BLaER1 (cell line): ENCODE measurements around the gene FABP1.

Source experiments
- H3K27ac ChIP-seq: shearing (Covaris generic); formaldehyde crosslinking; 2 replicates; pipeline ENCODE4 v1.8.1; 2022
- H3K27me3 ChIP-seq: shearing (Covaris generic); formaldehyde crosslinking; 2 replicates; pipeline ENCODE4 v1.8.1; 2022
- H3K36me3 ChIP-seq: shearing (Covaris generic); formaldehyde crosslinking; 2 replicates; pipeline ENCODE4 v1.8.1; 2022
- H3K4me1 ChIP-seq: shearing (Covaris generic); formaldehyde crosslinking; 2 replicates; pipeline ENCODE4 v1.8.1; 2022
- H3K4me2 ChIP-seq: shearing (Covaris generic); formaldehyde crosslinking; 2 replicates; pipeline ENCODE4 v1.8.1; 2022
- H3K4me3 ChIP-seq: shearing (Covaris generic); formaldehyde crosslinking; 2 replicates; pipeline ENCODE4 v1.8.1; 2022
- H3K9ac ChIP-seq: shearing (Covaris generic); formaldehyde crosslinking; 2 replicates; pipeline ENCODE4 v1.8.1; 2022
- H3K9me3 ChIP-seq: shearing (Covaris generic); formaldehyde crosslinking; 2 replicates; pipeline ENCODE4 v1.8.1; 2022
- H4K20me1 ChIP-seq: shearing (Covaris generic); formaldehyde crosslinking; 2 replicates; pipeline ENCODE4 v1.8.1; 2022
- Cebpa-rat ChIP-seq: shearing (Covaris generic); IDR thresholded peaks from 2 replicates; pipeline ENCODE4 v1.8.1; 2022

FABP1 gene

GRCh38 chr2:88139804-88140203 lies 11.9 kb upstream of the FABP1 start:
- H3K9me3 ChIP-seq = peaks cover 8% of the 10 kb centered on the region; the same call in 1 of the 2 replicates
- H3K4me1 ChIP-seq = no peaks in the 10 kb centered on the region
- H3K4me2 ChIP-seq = no peak overlapping the region
- TF ChIP-seq Cebpa-rat = no peak
- H3K4me3 ChIP-seq = no peak overlapping the region
- H3K27ac ChIP-seq = no peak overlapping the region
- H3K27me3 ChIP-seq = no peaks in the 10 kb centered on the region
- H3K36me3 ChIP-seq = no peaks in the 10 kb centered on the region
- no peak overlapping the region for H3K9ac ChIP-seq
- H4K20me1 ChIP-seq = no peaks in the 10 kb centered on the region

- Histone ChIP-seq H3K9ac (no peak overlapping the region), H3K4me3 (no peak overlapping the region), H3K4me1 (no peaks in the 10 kb centered on the region), H3K36me3 (no peaks in the 10 kb centered on the region), H4K20me1 (no peaks in the 10 kb centered on the region), H3K27ac (no peak overlapping the region), H3K9me3 (peaks cover 8% of the 10 kb centered on the region; the same call in 1 of the 2 replicates), H3K4me2 (no peak overlapping the region), H3K27me3 (no peaks in the 10 kb centered on the region)
- TF ChIP-seq Cebpa-rat = no peak
These were observed 11.4 kb upstream of the FABP1 start for GRCh38 chr2:88139203-88139702.

- Histone ChIP-seq H3K36me3 (no peaks in the 10 kb centered on the region), H4K20me1 (no peaks in the 10 kb centered on the region), H3K9me3 (peaks cover 8% of the 10 kb centered on the region; the same call in 1 of the 2 replicates), H3K27ac (no peak overlapping the region), H3K4me2 (no peak overlapping the region), H3K4me1 (no peaks in the 10 kb centered on the region), H3K9ac (no peak overlapping the region), H3K4me3 (no peak overlapping the region), H3K27me3 (no peaks in the 10 kb centered on the region)
- no peak for TF ChIP-seq Cebpa-rat
These were observed 10.0 kb upstream of the FABP1 start for GRCh38 chr2:88137833-88138232.

GRCh38 chr2:88136817-88137216 lies 9.0 kb upstream of the FABP1 start:
- no peaks in the 10 kb centered on the region for H4K20me1 ChIP-seq
- no peak overlapping the region for H3K27ac ChIP-seq
- H3K4me3 ChIP-seq = no peak overlapping the region
- no peak overlapping the region for H3K4me2 ChIP-seq
- no peaks in the 10 kb centered on the region for H3K27me3 ChIP-seq
- H3K36me3 ChIP-seq = no peaks in the 10 kb centered on the region
- peaks cover 1% of the 10 kb centered on the region; the same call in 1 of the 2 replicates for H3K9me3 ChIP-seq
- H3K4me1 ChIP-seq = no peaks in the 10 kb centered on the region
- TF ChIP-seq Cebpa-rat = no peak
- no peak overlapping the region for H3K9ac ChIP-seq

GRCh38 chr2:88133875-88134274 lies 6.0 kb upstream of the FABP1 start:
- H4K20me1 ChIP-seq = no peaks in the 10 kb centered on the region
- no peak overlapping the region for H3K4me3 ChIP-seq
- no peak overlapping the region for H3K9ac ChIP-seq
- no peaks in the 10 kb centered on the region for H3K36me3 ChIP-seq
- no peaks in the 10 kb centered on the region for H3K9me3 ChIP-seq
- H3K27ac ChIP-seq = no peak overlapping the region
- H3K4me2 ChIP-seq = no peak overlapping the region
- no peak for TF ChIP-seq Cebpa-rat
- H3K4me1 ChIP-seq = no peaks in the 10 kb centered on the region
- no peaks in the 10 kb centered on the region for H3K27me3 ChIP-seq

GRCh38 chr2:88131999-88132368 lies 4.1 kb upstream of the FABP1 start:
- H3K27me3 ChIP-seq = no peaks in the 10 kb centered on the region
- no peak overlapping the region for H3K9ac ChIP-seq
- no peaks in the 10 kb centered on the region for H4K20me1 ChIP-seq
- no peaks in the 10 kb centered on the region for H3K36me3 ChIP-seq
- no peak for TF ChIP-seq Cebpa-rat
- H3K4me3 ChIP-seq = no peak overlapping the region
- no peak overlapping the region for H3K4me2 ChIP-seq
- H3K27ac ChIP-seq = no peak overlapping the region
- H3K9me3 ChIP-seq = no peaks in the 10 kb centered on the region
- H3K4me1 ChIP-seq = no peaks in the 10 kb centered on the region

- no peak overlapping the region for H3K4me2 ChIP-seq
- TF ChIP-seq Cebpa-rat = no peak
- no peaks in the 10 kb centered on the region for H3K9me3 ChIP-seq
- H3K36me3 ChIP-seq = no peaks in the 10 kb centered on the region
- H3K27me3 ChIP-seq = no peaks in the 10 kb centered on the region
- H4K20me1 ChIP-seq = no peaks in the 10 kb centered on the region
- H3K27ac ChIP-seq = no peak overlapping the region
- no peaks in the 10 kb centered on the region for H3K4me1 ChIP-seq
- no peak overlapping the region for H3K9ac ChIP-seq
- H3K4me3 ChIP-seq = no peak overlapping the region
These were observed 3.5 kb upstream of the FABP1 start for GRCh38 chr2:88131201-88131998.

- Histone ChIP-seq H4K20me1 (no peaks in the 10 kb centered on the region), H3K4me3 (no peak overlapping the region), H3K9ac (no peak overlapping the region), H3K9me3 (no peaks in the 10 kb centered on the region), H3K4me2 (no peak overlapping the region), H3K36me3 (no peaks in the 10 kb centered on the region), H3K27ac (no peak overlapping the region), H3K4me1 (no peaks in the 10 kb centered on the region), H3K27me3 (no peaks in the 10 kb centered on the region)
- TF ChIP-seq Cebpa-rat = no peak
These were observed 1.6 kb upstream of the FABP1 start for GRCh38 chr2:88129313-88129959.

GRCh38 chr2:88128654-88129312 lies 921 bp upstream of the FABP1 start:
- H3K4me2 ChIP-seq = no peak overlapping the region
- no peaks in the 10 kb centered on the region for H3K27me3 ChIP-seq
- H4K20me1 ChIP-seq = no peaks in the 10 kb centered on the region
- H3K4me1 ChIP-seq = no peaks in the 10 kb centered on the region
- no peak overlapping the region for H3K9ac ChIP-seq
- no peaks in the 10 kb centered on the region for H3K9me3 ChIP-seq
- no peaks in the 10 kb centered on the region for H3K36me3 ChIP-seq
- no peak overlapping the region for H3K4me3 ChIP-seq
- no peak for TF ChIP-seq Cebpa-rat
- H3K27ac ChIP-seq = no peak overlapping the region

- no peaks in the 10 kb centered on the region for H3K4me1 ChIP-seq
- no peak overlapping the region for H3K27ac ChIP-seq
- H3K9me3 ChIP-seq = no peaks in the 10 kb centered on the region
- no peaks in the 10 kb centered on the region for H3K27me3 ChIP-seq
- H3K4me3 ChIP-seq = no peak overlapping the region
- H3K4me2 ChIP-seq = no peak overlapping the region
- H3K9ac ChIP-seq = no peak overlapping the region
- H3K36me3 ChIP-seq = no peaks in the 10 kb centered on the region
- no peak for TF ChIP-seq Cebpa-rat
- no peaks in the 10 kb centered on the region for H4K20me1 ChIP-seq
These were observed 299 bp downstream of the FABP1 start for GRCh38 chr2:88127638-88127887.
